Measurements from ENCODE around the gene TSPAN9. TPM values are rescaled to one million over a fixed set of nuclear protein-coding genes. Genes with fewer than 3 reads are reported as not detected.

TSPAN9 gene
- polyA plus RNA-seq, 1 donor: 24.9 TPM

DNA sequence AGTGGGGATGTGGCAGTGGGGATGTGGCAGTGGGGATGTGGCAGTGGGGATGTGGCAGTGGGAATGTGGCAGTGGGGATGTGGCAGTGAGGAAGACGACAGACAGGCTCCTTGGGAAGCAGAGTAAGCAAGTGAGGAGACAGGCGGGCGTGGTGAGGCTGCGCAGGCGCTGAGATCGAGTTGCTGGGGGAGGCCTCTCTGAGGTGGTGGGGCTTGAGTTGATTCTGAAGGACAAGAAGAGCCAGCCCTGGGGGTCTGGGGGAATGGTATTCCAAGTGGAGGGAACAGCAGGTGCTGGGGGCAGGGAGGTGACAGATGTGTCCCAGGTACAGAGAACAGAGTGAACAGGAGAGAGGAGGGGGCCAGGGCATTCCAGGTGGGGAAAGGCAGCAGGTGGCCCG lies 33.8 kb upstream of the TSPAN9 start:
- no peak for DNase-seq
- peaks cover 6% of the 10 kb centered on the region for H3K27me3 ChIP-seq (ENCODE audit: control insufficient read depth, insufficient read depth, low read length)
- H3K36me3 ChIP-seq (ENCODE audit: control insufficient read depth, insufficient read depth, low read length): no peaks in the 10 kb centered on the region
- no peak overlapping the region for H3K27ac ChIP-seq (ENCODE audit: low read length)
- no peaks in the 10 kb centered on the region for H3K9me3 ChIP-seq (ENCODE audit: control insufficient read depth, low read depth, low read length)
- H3K4me1 ChIP-seq (ENCODE audit: control insufficient read depth, insufficient read depth, low read length): no peaks in the 10 kb centered on the region
- 91% methylated on average over 4 of the region's 7 CpGs for WGBS (ENCODE audit: insufficient coverage, low lambda C conversion rate)
- H3K4me3 ChIP-seq (ENCODE audit: low read length): no peak overlapping the region

DNA sequence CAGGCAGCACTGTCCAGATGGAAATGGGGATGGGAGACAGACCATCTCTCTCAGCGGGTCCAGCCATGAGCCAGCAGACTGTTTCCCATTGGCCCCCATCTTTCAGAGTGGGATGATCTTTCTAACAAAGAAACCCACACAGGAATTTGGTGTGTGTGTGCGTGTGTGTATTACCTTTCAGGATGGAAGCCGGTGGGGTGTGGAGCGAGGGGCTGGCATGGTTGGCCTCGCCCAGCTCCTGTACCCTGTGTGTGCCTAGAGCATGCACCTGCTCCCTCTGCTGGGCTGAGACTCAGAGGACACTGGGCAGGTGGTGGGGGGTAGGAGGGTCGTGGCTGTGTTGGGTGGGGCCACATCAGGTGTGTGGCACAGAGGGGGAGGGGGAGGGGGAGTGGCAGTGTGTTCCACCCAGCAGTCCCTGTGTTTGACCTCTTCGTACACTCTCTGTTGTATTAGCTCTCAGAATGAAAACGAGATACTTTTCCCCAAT lies 33.0 kb upstream of the TSPAN9 start:
- H3K4me3 ChIP-seq (ENCODE audit: low read length): no peak overlapping the region
- H3K27ac ChIP-seq (ENCODE audit: low read length): no peak overlapping the region
- no peak for DNase-seq
- no peaks in the 10 kb centered on the region for H3K36me3 ChIP-seq (ENCODE audit: control insufficient read depth, insufficient read depth, low read length)
- no CpG with 5 or more reads among the region's 8 CpGs for WGBS (ENCODE audit: insufficient coverage, low lambda C conversion rate)
- no peaks in the 10 kb centered on the region for H3K4me1 ChIP-seq (ENCODE audit: control insufficient read depth, insufficient read depth, low read length)
- peaks cover 8% of the 10 kb centered on the region for H3K27me3 ChIP-seq (ENCODE audit: control insufficient read depth, insufficient read depth, low read length)
- H3K9me3 ChIP-seq (ENCODE audit: control insufficient read depth, low read depth, low read length): no peaks in the 10 kb centered on the region

DNA sequence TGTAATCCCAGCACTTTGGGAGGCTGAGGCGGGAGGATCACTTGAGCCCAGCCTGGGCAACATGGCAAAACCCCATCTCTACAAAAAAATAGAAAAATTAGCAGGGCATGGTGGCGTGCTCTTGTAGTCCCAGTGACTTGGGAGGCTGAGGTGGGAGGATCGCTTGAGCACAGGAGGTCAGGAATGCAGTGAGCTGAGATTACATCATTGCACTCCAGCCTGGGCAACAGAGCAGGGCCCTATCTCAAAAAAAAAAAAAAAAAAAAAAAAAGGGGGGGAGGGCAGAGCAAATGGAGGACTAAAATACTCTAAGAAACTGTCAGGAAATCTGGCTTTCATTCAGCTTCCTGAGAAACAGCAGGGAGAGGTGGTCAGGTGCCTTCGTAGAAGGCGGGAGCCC lies 31.7 kb upstream of the TSPAN9 start:
- WGBS (ENCODE audit: insufficient coverage, low lambda C conversion rate): 100% methylated on average over 1 of the region's 5 CpGs
- no peak for DNase-seq
- Histone ChIP-seq H3K9me3 (ENCODE audit: control insufficient read depth, low read depth, low read length) (no peaks in the 10 kb centered on the region), H3K4me1 (ENCODE audit: control insufficient read depth, insufficient read depth, low read length) (no peaks in the 10 kb centered on the region), H3K27ac (ENCODE audit: low read length) (no peak overlapping the region), H3K27me3 (ENCODE audit: control insufficient read depth, insufficient read depth, low read length) (peaks cover 16% of the 10 kb centered on the region), H3K4me3 (ENCODE audit: low read length) (no peak overlapping the region), H3K36me3 (ENCODE audit: control insufficient read depth, insufficient read depth, low read length) (no peaks in the 10 kb centered on the region)

DNA sequence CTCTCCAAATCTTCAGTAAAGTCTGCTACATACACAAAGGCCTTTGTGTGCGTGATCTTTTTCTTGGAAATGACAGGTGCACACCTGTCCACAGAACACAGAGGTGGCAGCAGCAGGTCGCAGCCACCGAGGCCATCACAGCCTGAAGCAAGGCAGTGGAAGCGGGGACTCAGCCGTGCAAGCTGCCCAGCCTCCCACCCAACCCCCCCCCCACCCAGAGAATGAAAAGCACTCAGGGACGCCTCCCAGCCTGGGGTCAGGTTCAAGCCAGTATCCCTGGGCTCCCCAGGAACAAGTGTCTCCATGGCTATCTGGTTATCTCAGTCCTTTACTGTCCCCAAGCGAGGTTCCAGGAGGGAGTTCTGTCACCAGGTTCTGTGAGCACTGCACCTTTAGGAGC lies 31.2 kb upstream of the TSPAN9 start:
- Histone ChIP-seq H3K4me1 (ENCODE audit: control insufficient read depth, insufficient read depth, low read length) (no peaks in the 10 kb centered on the region), H3K36me3 (ENCODE audit: control insufficient read depth, insufficient read depth, low read length) (no peaks in the 10 kb centered on the region), H3K9me3 (ENCODE audit: control insufficient read depth, low read depth, low read length) (no peaks in the 10 kb centered on the region), H3K4me3 (ENCODE audit: low read length) (no peak overlapping the region), H3K27me3 (ENCODE audit: control insufficient read depth, insufficient read depth, low read length) (peaks cover 16% of the 10 kb centered on the region), H3K27ac (ENCODE audit: low read length) (no peak overlapping the region)
- DNase-seq: no peak
- no CpG with 5 or more reads among the region's 7 CpGs for WGBS (ENCODE audit: insufficient coverage, low lambda C conversion rate)

DNA sequence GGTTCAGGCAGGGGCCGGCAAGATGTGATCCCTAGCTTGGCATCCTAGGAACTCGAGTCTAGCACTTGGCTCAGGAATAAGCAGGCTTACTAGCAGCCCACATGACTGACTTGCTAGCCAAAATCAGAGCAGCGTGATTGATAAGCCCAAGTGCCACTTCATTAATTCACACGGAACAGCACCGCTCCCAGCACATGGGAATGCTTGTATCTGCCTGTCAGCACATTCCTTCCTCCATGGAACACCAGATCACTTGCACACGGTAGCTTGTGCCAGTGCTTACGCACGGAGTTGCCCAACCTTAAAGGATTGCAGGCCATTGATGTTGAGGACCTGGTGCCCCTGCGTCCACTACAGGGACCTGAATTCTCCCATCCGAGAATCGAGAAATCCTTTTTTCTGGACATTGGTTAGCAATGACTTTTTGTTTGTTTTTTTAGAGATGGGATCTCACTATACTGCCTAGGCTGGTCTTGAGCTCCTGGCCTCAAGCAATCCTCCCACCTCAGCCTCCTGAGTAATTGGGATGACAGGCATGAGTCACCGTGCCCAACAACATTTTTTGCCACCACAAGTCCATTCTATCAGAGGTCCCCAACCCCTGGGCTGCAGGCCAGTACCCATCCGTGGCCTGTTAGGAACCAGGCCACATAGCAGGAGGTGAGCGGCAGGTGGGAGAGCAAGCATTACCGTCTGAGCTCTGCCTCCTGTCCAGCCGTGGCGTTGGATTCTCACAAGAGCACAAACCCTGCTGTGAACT lies 30.6 kb upstream of the TSPAN9 start:
- DNase-seq: no peak
- WGBS (ENCODE audit: insufficient coverage, low lambda C conversion rate): no CpG with 5 or more reads among the region's 17 CpGs

DNA sequence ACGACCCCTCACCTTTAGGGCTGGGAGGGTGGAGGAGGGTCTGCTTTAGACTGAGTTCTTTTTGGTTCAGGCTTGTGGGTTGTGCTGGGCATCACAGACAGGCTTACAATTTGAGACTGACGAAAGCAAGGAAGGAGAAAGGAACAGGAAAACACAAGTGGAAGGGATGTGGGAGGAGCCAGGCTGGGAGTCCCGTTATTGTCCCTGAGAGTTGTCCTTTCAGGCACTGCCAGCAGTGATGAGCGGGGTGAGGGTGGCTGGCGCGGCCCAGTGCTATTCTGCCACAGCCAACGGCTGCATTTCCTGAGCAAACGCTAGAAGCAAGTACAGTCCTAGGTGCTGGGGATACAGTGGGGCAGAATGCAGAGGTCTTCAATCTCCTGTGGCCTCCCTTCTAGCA lies 29.2 kb upstream of the TSPAN9 start:
- H3K4me3 ChIP-seq (ENCODE audit: low read length): no peak overlapping the region
- no peak overlapping the region for H3K27ac ChIP-seq (ENCODE audit: low read length)
- no peaks in the 10 kb centered on the region for H3K9me3 ChIP-seq (ENCODE audit: control insufficient read depth, low read depth, low read length)
- no peaks in the 10 kb centered on the region for H3K36me3 ChIP-seq (ENCODE audit: control insufficient read depth, insufficient read depth, low read length)
- WGBS (ENCODE audit: insufficient coverage, low lambda C conversion rate): no CpG with 5 or more reads among the region's 8 CpGs
- peaks cover 16% of the 10 kb centered on the region for H3K27me3 ChIP-seq (ENCODE audit: control insufficient read depth, insufficient read depth, low read length)
- no peak for DNase-seq
- no peaks in the 10 kb centered on the region for H3K4me1 ChIP-seq (ENCODE audit: control insufficient read depth, insufficient read depth, low read length)

More for the DNA sequence above, 30.6 kb upstream of the TSPAN9 start:
- peaks cover 16% of the 10 kb centered on the region for H3K27me3 ChIP-seq (ENCODE audit: control insufficient read depth, insufficient read depth, low read length)
- H3K4me3 ChIP-seq (ENCODE audit: low read length): no peak overlapping the region
- no peak overlapping the region for H3K27ac ChIP-seq (ENCODE audit: low read length)
- no peaks in the 10 kb centered on the region for H3K4me1 ChIP-seq (ENCODE audit: control insufficient read depth, insufficient read depth, low read length)
- no peaks in the 10 kb centered on the region for H3K9me3 ChIP-seq (ENCODE audit: control insufficient read depth, low read depth, low read length)
- H3K36me3 ChIP-seq (ENCODE audit: control insufficient read depth, insufficient read depth, low read length): no peaks in the 10 kb centered on the region

DNA sequence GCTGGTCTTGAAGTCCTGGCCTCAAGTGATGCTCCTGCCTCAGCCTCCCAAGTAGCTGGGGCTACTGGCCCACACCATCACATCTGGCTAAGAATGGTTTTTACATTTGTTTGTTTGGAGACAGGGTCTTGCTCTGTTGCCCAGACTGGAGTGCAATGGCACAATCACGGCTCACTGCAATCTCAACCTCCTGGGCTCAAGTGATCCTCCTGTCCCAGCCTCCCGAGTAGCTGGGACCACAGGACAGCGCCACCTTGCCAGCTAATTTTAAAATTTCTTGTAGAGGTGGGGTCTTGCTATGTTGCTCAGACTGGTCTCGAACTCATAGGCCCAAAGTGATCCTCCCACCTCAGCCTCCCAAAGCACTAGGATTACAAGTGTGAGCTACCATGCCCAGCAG lies 28.6 kb upstream of the TSPAN9 start:
- DNase-seq: no peak
- H3K27ac ChIP-seq (ENCODE audit: low read length): no peak overlapping the region
- no peaks in the 10 kb centered on the region for H3K4me1 ChIP-seq (ENCODE audit: control insufficient read depth, insufficient read depth, low read length)
- H3K27me3 ChIP-seq (ENCODE audit: control insufficient read depth, insufficient read depth, low read length): peaks cover 16% of the 10 kb centered on the region
- H3K36me3 ChIP-seq (ENCODE audit: control insufficient read depth, insufficient read depth, low read length): no peaks in the 10 kb centered on the region
- H3K9me3 ChIP-seq (ENCODE audit: control insufficient read depth, low read depth, low read length): no peaks in the 10 kb centered on the region
- no peak overlapping the region for H3K4me3 ChIP-seq (ENCODE audit: low read length)
- WGBS (ENCODE audit: insufficient coverage, low lambda C conversion rate): no CpG with 5 or more reads among the region's 4 CpGs

DNA sequence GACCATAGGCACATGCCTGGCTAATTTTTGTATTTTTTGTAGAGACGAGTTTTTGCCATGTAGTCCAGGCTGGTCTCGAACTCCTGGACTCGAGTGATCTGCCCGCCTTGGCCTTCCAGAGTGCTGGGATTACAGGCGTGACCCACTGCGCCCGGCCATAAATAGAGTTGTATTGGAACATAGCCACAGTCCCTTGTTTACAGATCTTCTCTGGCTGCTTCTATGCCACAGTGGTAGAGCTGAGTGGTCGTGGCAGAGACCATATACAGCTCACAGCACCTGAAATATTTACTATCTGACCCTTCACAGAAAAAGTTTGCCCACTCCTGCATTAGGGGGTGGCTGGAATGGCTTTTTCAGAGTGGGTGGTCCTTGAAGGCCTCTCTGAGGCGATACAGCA lies 28.0 kb upstream of the TSPAN9 start:
- DNase-seq: no peak
- H3K4me1 ChIP-seq (ENCODE audit: control insufficient read depth, insufficient read depth, low read length): no peaks in the 10 kb centered on the region
- peaks cover 16% of the 10 kb centered on the region for H3K27me3 ChIP-seq (ENCODE audit: control insufficient read depth, insufficient read depth, low read length)
- no peak overlapping the region for H3K27ac ChIP-seq (ENCODE audit: low read length)
- WGBS (ENCODE audit: insufficient coverage, low lambda C conversion rate): no CpG with 5 or more reads among the region's 9 CpGs
- no peak overlapping the region for H3K4me3 ChIP-seq (ENCODE audit: low read length)
- no peaks in the 10 kb centered on the region for H3K9me3 ChIP-seq (ENCODE audit: control insufficient read depth, low read depth, low read length)
- no peaks in the 10 kb centered on the region for H3K36me3 ChIP-seq (ENCODE audit: control insufficient read depth, insufficient read depth, low read length)

DNA sequence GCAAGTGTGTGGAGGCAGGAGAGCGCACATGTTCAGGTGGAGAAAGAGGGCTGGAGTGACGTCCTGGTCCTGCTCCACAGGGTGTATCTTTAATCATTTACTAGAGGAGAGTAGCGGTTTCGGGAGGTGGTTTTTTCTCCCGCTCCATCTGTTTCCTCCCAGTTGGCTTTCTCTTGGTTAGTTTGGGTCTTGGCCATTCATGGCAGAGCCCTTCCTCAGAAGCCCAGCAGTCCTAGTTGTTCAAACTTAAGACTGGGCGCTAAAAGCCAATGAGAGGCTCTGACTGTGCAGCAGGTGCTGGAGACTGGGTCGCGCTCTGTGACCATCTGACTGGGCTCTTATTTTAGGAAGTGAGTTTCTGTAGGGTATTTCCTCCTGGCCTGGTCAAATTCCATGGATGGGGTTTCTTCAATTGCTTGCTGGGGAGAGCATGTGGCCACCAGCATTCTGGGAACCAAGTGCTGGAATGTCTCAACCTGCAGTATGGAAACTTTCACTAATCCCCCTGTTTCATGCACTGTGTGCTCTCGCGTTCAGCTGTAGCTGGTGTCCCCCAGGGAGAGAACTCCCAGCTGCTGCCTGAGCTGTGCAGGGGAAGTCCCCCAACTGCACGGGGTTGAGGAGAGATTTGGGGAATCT lies 27.4 kb upstream of the TSPAN9 start:
- Histone ChIP-seq H3K9me3 (ENCODE audit: control insufficient read depth, low read depth, low read length) (no peaks in the 10 kb centered on the region), H3K27ac (ENCODE audit: low read length) (no peak overlapping the region), H3K4me3 (ENCODE audit: low read length) (no peak overlapping the region), H3K36me3 (ENCODE audit: control insufficient read depth, insufficient read depth, low read length) (no peaks in the 10 kb centered on the region), H3K4me1 (ENCODE audit: control insufficient read depth, insufficient read depth, low read length) (no peaks in the 10 kb centered on the region), H3K27me3 (ENCODE audit: control insufficient read depth, insufficient read depth, low read length) (peaks cover 16% of the 10 kb centered on the region)
- 0% methylated on average over 1 of the region's 11 CpGs for WGBS (ENCODE audit: insufficient coverage, low lambda C conversion rate)
- no peak for DNase-seq

DNA sequence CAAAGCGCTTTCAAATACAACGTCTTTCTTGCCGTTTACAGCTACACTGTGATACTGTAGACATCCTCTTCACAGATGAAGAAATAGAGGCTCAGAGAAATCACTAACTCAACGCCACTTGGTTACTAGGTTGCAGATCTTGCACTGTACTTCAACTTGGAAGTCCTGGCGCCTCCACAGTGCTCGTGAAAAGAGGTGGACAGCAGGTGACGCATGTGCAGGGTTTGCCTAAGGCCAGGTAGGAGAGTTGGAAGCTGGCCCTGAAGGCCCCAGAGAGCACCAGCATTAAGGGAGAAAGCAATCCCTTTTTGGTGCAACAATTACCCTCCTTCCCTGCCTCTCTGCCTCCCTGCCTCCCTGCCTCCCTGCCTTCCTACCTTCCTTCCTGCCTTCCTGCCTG lies 22.8 kb upstream of the TSPAN9 start:
- DNase-seq: no peak
- Histone ChIP-seq H3K27me3 (ENCODE audit: control insufficient read depth, insufficient read depth, low read length) (peaks cover 7% of the 10 kb centered on the region), H3K36me3 (ENCODE audit: control insufficient read depth, insufficient read depth, low read length) (no peaks in the 10 kb centered on the region), H3K27ac (ENCODE audit: low read length) (no peak overlapping the region), H3K4me1 (ENCODE audit: control insufficient read depth, insufficient read depth, low read length) (no peaks in the 10 kb centered on the region), H3K9me3 (ENCODE audit: control insufficient read depth, low read depth, low read length) (no peaks in the 10 kb centered on the region), H3K4me3 (ENCODE audit: low read length) (no peak overlapping the region)
- no CpG with 5 or more reads among the region's 7 CpGs for WGBS (ENCODE audit: insufficient coverage, low lambda C conversion rate)

All from large intestine (tissue), 3 donors.